ENCODE data around the gene PARD3B.

GRCh38 chr2:204799791-204800190, 254.5 kb downstream of the PARD3B start:
- TF ChIP-seq CTCF (IDR thresholded peaks at IDR 0.05) (no peak), POLR2AphosphoS5 (IDR thresholded peaks at IDR 0.05) (no peak), POLR2A (IDR thresholded peaks at IDR 0.05) (no peak), EP300 (IDR thresholded peaks at IDR 0.05) (no peak)

Measured in stomach (tissue), 4 donors.